22Rv1 (cell line): Measurements from ENCODE around the gene CAMK2D.

ENCODE experiments used
- CTCF ChIP-seq: fragments of 450-650 bp; IDR thresholded peaks from 2 replicates; pipeline ENCODE4 v1.5.1; 2017; ENCODE audit warnings: mild to moderate bottlenecking
- ZFX ChIP-seq: fragments of 450-650 bp; IDR thresholded peaks from 2 replicates; pipeline ENCODE4 v1.6.1; 2017; ENCODE audit warnings: antibody characterized with exemption, borderline replicate concordance

- TF ChIP-seq CTCF (no peak), ZFX (no peak)
These were observed 314.5 kb downstream of the CAMK2D start for GRCh38 chr4:113447061-113447460.
